Measurements from ENCODE around the gene NUP98.
A peak's percentile ranks its signal among the peaks of the same experiment; 100 is the strongest.
"Not testable (repeated sequence)": the region's sequence is repeated elsewhere in the genome, so short reads cannot be mapped to it uniquely, and the experiment has no call there.

NUP98 gene

DNA sequence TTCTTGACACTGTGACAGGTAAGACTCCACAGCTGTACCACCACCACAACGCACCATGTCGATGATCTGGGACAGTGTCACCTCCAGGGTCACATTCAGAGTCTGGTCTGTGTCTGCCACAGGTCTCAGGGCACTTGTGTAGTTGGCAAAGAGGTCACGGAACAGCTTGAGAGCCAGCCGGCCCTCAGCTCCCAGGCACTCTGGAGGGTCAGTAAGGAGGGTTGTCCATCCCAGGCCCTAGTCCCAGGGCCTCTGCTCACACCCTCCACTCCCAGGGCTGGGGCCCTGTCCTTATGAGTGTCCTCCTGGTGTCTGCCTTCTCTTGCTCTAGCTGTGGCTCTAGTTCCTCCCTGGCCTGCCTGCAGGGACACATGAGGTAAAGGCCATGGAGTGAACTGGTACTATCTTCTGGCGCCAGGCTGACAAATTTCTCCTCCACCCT lies 127.6 kb downstream of the NUP98 start:
- no peak for DNase-seq (ENCODE audit: low spot score)

DNA sequence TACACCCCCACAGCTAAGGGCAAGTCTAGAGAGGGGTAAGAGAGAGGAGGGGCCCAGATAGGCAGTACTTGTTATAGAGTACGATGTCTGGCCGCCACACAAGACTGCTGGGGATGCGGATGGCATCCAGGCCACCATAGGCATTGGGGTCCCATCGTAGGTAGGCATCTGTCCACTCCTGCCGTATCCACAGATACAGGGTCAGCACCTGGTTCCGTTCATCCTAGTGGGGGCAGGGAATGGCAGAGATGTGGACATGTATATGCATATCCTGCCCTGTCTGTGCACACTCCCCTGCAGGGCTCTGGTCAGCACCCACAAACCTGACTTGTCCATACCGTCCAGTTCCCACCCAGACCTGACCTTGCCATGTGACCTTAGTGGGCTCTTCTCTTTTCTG lies 128.2 kb downstream of the NUP98 start:
- DNase-seq (ENCODE audit: low spot score): no peak

DNA sequence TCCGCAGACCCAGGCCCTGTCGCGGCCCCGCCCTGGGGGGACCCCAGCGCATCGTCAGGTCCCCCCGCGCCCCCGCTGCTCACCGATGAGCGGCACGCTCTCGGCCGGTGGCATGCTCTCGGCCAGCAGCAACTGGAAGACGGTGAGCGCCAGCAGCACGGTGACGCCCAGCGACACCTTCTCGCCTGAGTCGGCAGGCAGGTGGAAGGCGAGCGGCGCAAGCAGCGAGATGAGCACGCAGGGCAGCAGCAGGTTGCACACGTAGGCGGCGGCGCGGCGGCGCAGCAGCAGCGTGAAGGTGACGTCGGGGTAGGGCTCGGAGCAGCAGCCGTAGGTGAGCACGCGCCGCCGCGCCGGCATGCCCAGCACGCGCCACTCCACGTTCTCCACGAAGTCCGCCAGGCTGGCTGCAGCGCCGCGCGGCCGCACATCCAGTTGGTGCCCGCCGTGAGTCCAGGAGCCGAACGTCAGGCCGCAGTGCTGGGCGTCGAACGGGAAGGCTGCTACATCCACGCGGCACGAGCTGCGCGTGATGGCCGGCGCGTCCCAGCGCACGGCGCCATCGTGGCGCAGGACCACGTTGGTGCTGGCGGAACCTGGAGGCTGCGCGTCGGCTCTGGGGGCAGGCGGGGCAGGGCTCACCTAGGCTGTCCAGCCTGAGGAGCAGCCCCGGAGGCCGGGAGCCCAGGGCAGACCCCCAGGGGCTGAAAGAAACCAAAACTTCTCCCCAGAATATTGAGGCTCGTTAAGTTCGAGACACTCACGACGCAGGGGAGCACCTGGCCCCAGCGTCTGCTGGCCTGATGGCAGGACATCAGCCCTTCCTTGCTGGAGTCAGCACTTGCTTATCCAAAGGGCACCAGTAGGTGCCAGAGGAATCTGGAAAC lies 130.0 kb downstream of the NUP98 start:
- DNase-seq (ENCODE audit: low spot score): no peak

DNA sequence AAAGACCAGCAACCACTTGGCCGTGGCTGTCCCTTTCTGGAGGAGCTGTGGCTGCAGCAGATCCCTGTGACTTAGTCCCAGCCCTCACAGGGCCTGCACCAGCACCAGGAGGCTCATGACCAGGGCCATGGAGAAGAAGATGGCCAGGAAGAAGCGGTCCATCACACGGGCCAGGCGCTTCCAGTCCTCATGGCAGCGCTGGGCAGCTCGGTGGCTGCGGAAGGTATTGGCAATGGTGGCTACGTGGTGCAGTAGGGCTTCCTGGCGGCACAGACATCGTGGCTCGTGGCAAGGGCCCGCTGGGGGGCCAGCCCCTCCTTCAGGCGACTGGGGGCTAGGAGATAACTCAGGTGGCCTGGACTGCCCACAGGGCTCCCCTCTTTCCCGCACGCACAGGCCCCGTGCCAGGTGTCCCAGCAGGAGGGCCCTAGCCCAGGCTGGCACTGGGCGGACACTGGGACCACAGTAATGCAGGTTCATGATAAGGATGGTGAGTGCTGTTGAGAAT lies 131.3 kb downstream of the NUP98 start:
- DNase-seq (ENCODE audit: low spot score): no peak

DNA sequence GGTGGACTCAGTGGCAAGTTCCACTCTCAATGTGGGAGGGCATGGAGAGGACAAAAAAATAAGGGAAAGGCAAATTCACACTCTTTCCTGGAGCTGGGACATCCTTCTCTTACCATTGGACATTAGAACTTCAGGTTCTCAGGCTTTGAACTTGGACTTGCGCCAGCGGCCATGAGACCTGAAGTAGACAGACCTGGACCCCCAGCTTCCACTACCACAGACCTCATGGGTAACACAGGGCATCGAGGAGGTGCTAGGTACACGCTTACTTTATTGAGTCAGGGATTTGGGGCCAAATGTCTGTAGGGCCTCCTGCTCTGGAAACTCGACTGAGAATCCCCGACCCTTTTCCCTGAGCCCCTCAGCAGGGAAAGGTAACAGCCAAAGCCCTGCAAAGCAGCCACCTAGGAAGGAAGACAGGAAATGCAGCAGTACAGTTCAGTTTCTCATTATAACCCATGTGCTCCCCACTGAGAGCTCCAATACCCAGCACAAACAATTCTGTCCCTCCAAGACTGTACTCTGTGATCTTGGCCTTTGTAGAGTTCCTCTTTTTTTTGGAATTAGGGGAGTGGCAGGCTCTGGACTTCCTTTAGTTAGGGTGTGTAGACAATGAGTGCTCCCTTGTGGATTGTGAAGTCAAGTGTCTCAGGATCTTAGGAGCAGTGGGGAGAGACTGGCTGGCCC lies 131.9 kb downstream of the NUP98 start:
- DNase-seq (ENCODE audit: low spot score): no peak

DNA sequence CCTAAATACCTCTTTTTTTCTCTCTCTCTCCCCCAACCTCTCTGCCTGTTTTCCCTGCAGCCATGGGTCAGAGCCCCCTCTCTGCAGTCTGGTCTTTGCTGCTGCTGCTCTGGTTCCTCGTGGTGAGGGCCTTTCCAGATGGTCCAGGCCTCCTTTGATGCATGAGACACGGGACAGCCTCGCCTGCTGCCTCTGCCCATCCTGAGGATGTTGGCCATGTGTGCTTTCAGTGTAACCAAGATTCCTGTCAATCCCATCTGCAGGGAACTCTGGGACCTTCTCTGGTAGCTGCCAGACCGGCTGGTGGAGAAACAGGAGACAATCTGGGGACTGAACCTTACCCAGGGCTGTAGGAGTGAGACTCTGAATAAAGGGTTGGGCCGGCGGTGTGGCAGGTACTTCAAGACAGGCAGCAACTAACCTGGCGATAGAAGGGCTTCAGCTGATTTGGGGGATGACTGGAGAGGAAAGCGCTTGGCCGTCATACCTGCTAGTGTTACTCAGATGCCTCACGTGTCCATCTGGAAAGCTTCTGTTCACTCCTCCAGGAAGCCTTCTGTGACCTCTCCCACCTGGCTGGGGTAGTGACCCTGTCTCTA lies 133.2 kb downstream of the NUP98 start:
- DNase-seq (ENCODE audit: low spot score): no peak

DNA sequence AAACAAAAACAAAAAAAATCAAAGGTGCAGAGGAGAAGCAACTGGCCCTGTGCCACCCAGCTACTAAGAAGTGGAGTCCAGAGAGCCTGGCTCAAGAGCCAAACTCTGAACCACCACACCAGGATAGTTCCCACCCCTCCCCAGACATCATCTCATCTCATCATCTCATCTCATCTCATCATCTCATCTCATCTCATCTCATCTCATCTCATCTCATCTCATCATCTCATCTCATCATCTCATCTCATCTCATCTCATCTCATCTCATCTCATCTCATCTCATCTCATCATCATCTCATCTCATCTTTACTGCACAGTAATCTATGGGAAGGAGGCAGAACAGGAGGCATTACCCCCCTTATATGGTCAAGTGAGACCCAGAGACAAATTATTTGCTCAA lies 134.5 kb downstream of the NUP98 start:
- no peak for DNase-seq (ENCODE audit: low spot score)

DNA sequence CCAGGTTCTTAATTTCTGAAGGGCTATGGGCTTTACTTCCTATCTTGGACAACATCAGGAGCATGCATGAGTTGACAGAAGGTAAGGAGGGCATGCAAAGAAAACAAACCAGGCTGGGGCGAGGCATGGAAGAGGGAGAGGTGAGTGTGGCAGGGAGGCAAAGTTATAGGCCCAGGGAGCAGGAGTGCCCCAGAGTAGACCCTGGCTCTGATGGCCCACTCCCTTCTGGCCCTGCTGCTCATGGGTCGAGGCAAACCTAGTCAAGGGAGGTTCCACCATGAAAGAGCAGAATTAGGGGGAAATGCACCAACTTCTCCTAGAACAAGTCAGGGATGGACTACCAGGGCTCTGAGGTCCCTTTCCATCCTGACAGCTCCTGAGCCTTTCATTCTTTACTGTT lies 136.4 kb downstream of the NUP98 start:
- DNase-seq (ENCODE audit: low spot score): no peak

DNA sequence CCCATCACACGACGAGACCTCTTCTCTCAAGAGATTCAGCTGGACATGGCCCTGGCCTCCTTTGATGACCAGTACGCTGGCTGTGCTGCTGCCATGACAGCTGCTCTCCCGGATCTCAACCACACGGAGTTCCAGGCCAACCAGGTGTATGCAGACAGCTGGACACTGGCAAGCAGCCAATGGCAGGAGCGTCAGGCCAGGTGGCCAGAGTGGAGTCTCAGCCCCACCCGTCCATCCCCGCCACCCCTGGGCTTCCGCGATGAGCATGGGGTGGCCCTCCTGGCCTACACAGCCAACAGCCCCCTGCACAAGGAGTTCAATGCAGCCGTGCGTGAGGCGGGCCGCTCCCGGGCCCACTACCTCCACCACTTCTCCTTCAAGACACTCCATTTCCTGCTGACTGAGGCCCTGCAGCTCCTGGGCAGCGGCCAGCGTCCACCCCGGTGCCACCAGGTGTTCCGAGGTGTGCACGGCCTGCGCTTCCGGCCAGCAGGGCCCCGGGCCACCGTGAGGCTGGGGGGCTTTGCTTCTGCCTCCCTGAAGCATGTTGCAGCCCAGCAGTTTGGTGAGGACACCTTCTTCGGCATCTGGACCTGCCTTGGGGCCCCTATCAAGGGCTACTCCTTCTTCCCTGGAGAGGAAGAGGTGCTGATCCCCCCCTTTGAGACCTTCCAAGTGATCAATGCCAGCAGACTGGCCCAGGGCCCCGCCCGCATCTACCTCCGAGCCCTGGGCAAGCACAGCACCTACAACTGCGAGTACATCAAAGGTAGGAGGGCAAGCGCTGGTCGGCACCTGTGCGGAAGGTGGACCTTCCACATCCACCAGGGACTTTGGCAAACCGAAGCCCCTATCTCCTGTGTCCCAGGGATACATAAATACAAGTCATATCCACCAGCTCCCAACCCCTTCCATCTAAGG lies 137.5 kb downstream of the NUP98 start:
- no peak for DNase-seq (ENCODE audit: low spot score)

DNA sequence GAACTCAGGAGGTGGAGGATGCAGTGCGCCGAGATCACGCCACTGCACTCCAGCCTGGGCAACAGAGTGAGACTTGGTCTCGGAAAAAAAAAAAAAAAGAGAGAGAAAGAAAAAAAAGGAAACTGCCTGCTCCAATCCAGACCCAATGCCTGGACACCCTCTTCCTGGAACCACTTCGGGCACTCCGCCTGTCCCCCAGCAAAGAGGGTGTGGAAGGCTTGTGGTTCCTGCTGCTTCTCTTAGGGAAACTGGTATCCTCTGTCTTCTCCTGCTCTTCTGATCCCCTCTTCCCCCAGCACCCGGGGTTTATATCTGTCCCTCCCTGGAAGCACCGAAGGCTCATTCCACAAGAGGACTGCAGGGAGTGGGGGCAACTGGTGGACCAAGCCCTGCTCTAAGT lies 139.1 kb downstream of the NUP98 start:
- DNase-seq (ENCODE audit: low spot score): no peak

DNA sequence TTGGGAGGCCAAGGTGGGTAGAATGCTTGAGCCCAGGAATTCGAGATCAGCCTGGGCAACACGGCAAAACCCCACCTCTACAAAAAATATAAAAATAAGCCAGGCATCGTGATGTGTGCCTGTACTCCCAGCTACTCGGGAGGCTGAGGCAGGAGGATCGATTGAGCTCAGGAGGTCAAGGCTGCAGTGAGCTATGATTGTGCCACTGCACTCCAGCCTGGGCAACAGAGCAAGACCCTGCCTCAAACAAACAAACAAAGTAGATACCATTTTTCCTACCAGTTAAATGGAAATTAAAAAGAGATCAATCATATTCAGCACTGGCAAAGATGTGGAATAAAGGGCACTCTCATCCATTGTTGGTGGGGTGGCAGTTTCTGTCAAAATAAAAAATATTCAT lies 140.0 kb downstream of the NUP98 start:
- not testable (repeated sequence) for DNase-seq (ENCODE audit: low spot score)

DNA sequence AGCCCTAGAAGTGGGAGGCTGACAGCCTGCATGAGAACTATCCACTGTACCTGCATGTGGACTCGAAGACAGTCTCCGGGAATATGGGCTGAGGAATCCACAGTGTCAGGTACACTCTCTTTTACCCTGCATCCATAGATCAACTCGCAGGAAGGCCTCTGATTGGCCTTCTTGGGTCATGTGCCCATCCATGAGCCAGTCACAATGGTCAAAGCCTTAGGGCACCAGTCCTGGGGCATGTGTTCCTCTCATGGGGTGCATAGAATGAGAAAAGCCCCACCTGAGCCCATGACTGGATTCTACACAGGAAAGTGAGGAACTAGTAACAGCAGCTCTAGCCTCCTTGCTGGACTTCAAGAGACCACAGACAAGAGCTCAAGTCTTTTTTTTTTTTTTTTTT lies 141.8 kb downstream of the NUP98 start:
- no peak for DNase-seq (ENCODE audit: low spot score)

DNA sequence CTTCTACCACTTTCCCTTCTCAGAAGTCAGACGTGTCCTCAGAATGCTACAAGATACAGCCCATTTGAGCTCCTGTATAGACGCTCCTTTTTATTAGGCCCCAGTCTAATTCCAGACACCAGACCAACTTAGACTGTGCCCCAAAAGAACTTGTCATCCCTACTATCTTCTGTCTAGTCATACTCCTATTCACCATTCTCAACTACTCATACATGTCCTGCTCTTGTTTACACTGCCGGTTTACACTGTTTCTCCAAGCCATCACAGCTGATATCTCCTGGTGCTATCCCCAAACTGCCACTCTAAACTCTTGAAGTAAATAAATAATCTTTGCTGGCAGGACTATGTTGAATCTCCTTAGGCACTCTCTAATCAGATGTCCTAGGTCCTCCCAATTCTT lies 144.8 kb downstream of the NUP98 start:
- not testable (repeated sequence) for DNase-seq (ENCODE audit: low spot score)

DNA sequence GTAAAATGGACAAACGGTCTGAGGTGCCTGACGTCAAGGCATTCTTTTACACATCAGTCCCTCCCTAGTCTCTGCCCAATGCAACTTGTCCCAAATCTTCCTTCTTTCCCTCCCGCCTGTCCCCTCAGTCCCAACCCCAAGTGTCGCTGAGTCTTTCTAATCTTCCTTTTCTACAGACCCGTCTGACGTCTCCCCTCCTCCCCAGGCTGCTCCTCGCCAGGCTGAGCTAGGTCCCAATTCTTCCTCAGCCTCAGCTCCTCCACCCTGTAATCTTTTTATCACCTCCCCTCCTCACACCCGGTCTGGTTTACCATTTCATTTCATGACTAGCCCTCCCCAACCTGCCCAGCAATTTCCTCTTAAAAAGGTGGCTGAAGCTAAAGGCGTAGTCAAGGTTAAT lies 148.0 kb downstream of the NUP98 start:
- DNase-seq (ENCODE audit: low spot score): not testable (repeated sequence)

DNA sequence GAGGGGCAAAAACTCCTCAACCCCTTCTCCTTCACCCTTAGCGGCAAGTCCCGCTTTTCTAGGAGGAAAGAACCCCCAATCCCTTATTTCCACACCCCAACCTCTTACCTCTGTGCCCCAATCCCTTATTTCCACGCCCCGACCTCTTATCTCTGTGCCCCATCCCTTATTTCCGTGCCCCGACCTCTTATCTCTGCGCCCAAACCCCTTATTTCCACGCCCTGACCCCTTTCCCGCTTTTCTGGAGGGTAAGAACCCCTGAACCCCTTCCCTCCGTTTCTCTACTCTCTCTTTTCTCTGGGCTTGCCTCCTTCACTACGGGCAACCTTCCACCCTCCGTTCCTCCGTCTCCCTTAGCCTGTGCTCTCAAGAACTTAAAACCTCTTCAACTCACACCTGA lies 148.5 kb downstream of the NUP98 start:
- DNase-seq (ENCODE audit: low spot score): not testable (repeated sequence)

DNA sequence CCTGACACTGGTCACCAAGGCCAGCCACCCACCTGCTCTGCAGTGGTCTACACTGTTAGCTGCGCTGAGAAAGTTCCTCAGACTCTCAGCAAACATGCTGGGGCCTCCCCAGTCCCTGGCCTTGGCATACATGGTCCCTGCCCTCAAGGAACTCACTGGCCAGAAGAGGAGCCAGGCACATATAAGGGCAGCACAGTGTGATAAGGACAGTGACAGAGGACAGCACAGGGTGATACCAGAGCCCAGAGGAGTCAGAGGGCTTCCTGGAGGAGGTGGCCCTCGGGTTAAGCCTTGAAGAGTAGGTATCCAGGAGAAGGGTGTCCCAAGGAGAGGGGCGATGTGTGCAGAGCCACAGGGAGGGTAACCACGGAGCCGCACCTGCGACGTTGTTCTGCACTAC lies 151.8 kb downstream of the NUP98 start:
- DNase-seq (ENCODE audit: low spot score): no peak

DNA sequence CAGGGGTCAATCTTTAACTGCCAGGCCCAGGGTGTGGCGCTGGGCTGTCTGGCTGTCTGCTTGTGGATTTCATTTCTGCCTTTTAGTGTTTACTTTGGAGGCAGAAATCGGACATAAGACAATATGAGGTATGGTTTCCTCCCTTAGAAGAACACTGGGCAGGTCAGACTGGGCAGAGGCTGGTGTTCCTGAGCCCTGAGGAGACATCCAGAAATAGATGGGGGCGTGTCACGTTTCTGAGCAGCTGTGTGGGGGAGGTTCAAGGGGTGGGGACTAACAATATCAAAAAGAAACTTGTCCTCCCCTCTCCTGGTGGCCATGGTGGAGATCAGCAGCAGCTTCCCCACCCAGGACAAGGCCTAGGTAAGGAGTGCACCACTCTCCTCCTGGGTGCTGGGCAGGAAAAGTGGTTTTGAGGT lies 152.5 kb downstream of the NUP98 start, which contains the start of gene ART1:
Gene ART1 (plus strand): TSS at position 312 of the 419 bp plus-strand sequence. CDS start 14,086 bp downstream, outside the sequence.
- peak; percentile 28 for DNase-seq (ENCODE audit: low spot score)

DNA sequence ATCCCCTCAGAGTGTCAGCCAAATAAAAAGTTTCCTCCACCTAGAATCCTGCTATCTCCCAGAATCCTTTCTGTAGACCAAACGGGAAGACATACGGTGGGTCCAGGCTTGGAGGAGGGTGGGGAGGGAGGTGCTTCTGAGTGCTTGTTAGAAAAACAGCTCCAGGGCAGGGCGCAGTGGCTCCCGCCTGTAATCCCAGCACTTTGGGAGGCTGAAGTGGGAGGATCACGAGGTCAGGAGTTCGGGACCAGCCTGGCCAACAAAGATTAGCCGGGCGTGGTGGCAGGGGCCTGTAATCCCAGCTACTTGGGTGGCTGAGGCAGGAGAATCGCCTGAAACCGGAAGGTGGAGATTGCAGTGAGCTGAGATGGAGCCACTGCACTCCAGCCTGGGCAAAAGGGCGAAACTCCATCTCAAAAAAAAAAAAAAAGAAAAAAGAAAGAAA lies 154.2 kb downstream of the NUP98 start:
- DNase-seq (ENCODE audit: low spot score): not testable (repeated sequence)

DNA sequence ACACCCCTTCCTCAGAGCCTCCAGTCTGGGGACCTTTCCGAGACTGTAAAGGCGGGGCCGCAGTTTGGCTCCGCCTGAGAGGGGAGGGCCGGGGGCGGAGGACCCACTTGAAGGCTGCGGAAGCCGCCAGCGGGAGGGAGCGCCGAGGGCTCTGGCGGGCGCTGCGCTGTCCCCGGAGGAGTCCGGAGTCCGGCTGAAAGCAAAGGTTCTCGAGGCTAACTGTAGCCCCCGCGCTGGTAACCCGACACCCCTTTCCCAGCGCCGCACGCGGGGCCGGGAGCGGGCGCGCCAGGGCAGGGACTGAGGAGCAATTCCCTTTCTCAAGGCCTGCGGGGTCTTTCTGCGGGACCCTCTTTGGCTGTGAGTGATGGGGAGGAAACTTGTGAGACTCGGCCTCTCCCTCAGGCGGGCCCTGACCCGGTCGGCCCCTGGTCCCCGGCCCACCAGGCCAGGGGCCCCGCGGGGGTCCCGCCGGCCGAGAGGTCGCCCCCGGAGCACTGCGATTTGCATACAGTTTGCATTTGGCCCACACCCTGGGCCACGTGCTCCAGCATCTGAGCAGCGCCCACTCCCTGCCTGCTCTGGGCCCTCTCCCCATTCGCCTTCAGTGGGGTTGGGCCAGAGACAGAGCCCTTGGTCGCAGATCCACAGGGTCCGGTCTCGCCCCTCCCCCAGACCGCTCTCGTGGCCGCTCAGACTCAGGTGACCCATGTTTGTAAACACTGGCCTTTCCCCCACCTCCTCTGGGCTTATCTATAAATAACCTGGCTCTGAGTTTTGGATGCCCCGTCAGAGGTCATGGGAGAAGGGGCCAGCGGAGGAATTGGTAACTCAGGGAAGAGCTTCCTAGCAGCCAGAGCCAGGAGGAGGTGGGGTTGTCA lies 155.0 kb downstream of the NUP98 start:
- DNase-seq (ENCODE audit: low spot score): peak; percentile 73

DNA sequence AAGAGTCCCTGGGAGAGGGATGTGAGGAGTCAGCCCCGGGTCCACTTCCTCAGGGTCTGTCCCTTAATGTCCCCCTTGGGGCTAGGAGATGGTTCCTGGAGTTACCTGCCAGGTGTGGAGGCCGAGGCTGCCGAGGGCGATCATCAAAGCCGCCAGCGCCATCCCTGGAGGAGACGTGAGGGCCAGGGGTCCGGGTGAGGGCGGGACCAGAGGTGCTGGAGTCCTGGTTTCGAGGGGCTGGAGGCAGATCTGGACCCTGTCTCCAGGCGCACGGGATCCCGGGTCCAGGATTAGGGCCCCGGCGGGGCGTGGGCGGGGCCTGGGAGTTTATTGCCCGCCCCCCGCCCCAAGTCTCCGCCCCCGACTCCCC lies 155.7 kb downstream of the NUP98 start, which contains the start of gene ART5:
Gene ART5 (minus strand): TSS at position 292 of the 370 bp plus-strand sequence. CDS start 130 bp downstream, at position 162.
- no peak for DNase-seq (ENCODE audit: low spot score)

Data from SW480 (cell line).